Spinal cord (tissue), 10 donors: ENCODE measurements around the gene AOPEP. TPM values are rescaled to one million over a fixed set of nuclear protein-coding genes. Genes with fewer than 3 reads are reported as not detected.

Experiments
- DNase-seq, 6 donors: peaks; one replicate each; pipeline versions ENCODE4 v3.0.0 to v3.0.0-alpha.2; 2013 to 2015; ENCODE audit warnings: low spot score in 6 of 6, low read depth in 4 of 6
- H3K27ac ChIP-seq: one replicate; pipeline ENCODE4 v1.5.1; 2013; ENCODE audit warnings: low read depth, low read length, control low read depth
- H3K27me3 ChIP-seq: one replicate; pipeline ENCODE4 v1.6.1; 2013; ENCODE audit warnings: low read length; ENCODE audit not compliant: control insufficient read depth, insufficient read depth
- H3K36me3 ChIP-seq: one replicate; pipeline ENCODE4 v1.6.1; 2013; ENCODE audit warnings: low read length; ENCODE audit not compliant: control insufficient read depth, insufficient read depth
- H3K4me1 ChIP-seq: one replicate; pipeline ENCODE4 v1.6.1; 2013; ENCODE audit warnings: low read length; ENCODE audit not compliant: control insufficient read depth, insufficient read depth
- H3K4me3 ChIP-seq: one replicate; pipeline ENCODE4 v1.5.1; 2013; ENCODE audit warnings: low read depth, low read length, control low read depth
- H3K9me3 ChIP-seq: one replicate; pipeline ENCODE4 v1.6.1; 2013; ENCODE audit warnings: low read length; ENCODE audit not compliant: control insufficient read depth, insufficient read depth
- WGBS: methylation state at CpG from one replicate; pipeline ENCODE4 v1.1.5; 2013; ENCODE audit warnings: missing lambda C conversion rate; ENCODE audit not compliant: insufficient coverage; 5-methylcytosine and 5-hydroxymethylcytosine counted together
- polyA plus RNA-seq, 2 donors: library from polyadenylated mRNA; unstranded; fragments of 120-200 nt; gene quantifications; one replicate each; pipeline ENCODE4 v1.2.1, GENCODE V29; 2013; ENCODE audit not compliant: insufficient read length in 2 of 2
- total RNA-seq, 2 donors: library from RNA; depleted of rRNA in 1 of 2; stranded (reverse); fragments of 120-200 nt in 1 of 2; fragments of >200 nt in 1 of 2; gene quantifications; one replicate each; pipeline versions ENCODE4 v1.2.3 to v1.2.4, GENCODE V29; 2013 to 2014
- donor health status: healthy.

AOPEP gene
- total and polyA plus RNA-seq, 4 donors, result 42.8 to 77.4 (median 56.3) TPM

DNA sequence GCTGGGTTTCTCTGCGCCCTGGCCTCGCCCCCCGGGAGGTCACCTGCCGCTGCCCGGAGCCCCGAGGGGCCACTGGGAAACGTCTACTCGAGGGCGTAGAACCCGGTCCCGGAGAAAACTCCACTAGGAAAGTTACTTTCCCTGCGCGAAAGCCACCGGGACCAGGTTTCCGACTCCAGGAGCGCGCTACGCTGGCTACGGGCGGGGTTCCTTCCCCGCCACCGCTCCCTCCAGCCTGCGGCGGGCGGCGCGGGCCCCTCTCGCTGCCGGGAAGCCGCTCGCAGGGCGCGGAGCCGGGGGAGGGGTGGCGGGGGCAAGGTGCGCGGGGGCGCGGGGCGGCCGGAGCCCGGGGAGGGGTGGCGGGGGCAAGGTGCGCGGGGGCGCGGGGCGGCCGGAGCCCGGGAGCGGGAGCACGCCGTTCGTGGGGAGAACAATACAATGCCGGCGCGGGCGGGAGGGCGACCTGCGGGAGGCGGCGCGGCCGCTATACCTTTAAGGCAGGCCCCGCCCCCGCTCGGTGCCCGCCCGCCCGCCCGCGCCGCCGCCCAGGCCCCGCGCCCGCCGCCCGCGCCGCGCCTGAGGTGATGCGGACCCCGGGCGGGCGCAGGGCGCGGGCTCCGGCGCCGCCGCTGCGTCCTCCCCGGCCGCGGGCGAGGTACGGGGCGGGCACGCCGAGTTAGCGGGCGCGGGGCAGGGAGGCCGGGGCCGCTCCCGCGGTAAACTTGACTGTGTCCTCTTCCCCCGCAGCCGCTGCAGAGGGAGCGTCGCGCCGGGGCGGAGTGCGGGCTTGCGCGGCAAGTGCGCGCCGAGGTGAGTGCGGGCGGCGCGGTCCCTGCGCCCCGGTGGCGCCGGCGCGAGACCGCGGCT is 278.1 kb downstream of the AOPEP start:
- Histone ChIP-seq H3K36me3 (no peaks in the 10 kb centered on the region), H3K4me3 (peak overlapping the region; percentile 79), H3K27me3 (no peaks in the 10 kb centered on the region), H3K9me3 (no peaks in the 10 kb centered on the region), H3K27ac (peak overlapping the region; percentile 90), H3K4me1 (peaks cover 10% of the 10 kb centered on the region)
- peak in 2 of 6 donors; percentile 66 to 70 for DNase-seq
- under 1% methylated on average over 121 of the region's 133 CpGs for WGBS

DNA sequence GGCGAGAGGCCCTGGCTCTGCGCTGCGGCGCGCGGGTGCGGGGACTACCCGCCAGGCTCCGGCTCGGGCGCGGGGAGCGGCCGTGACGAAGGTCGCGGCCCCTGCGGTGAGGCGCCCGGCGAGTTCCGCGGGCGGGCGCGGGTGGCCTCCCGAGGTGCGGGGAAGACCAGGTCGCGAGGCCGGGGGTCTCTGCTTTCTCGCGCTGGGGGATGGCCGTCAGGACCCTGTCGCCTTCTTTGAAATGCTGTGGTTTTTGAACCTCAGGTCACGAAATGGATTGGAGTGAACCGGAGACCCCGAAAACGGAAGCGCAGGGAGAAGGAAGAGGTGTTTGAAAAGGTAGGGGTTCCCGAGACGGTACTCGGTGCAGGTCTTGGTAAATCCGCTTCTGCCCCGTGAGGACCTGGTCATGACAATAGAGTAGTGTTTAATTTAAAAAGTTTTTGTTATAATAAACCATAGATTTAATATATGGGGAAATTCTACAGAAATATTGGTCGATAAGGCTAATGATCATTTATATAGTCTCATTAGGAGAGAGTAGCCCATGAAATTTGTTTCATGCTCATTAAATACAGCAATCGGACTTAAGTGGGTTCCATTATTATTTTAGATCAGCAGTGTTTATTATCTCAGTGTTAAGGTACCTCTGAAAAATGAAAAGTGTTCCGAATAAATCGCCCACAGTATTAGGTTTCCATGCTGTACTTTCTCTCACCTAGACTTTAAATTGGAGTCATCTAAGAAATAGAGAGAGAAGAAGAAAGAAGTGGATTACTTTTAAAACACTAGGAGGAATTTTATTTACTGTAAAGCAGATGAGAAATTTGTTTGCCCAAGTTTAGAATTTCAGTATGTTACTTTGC is 279.0 kb downstream of the AOPEP start:
- 1% methylated on average over 39 of the region's 49 CpGs for WGBS
- DNase-seq, result peak in 1 of 6 donors; percentile 32
- peak overlapping the region; percentile 75 for H3K27ac ChIP-seq

DNA sequence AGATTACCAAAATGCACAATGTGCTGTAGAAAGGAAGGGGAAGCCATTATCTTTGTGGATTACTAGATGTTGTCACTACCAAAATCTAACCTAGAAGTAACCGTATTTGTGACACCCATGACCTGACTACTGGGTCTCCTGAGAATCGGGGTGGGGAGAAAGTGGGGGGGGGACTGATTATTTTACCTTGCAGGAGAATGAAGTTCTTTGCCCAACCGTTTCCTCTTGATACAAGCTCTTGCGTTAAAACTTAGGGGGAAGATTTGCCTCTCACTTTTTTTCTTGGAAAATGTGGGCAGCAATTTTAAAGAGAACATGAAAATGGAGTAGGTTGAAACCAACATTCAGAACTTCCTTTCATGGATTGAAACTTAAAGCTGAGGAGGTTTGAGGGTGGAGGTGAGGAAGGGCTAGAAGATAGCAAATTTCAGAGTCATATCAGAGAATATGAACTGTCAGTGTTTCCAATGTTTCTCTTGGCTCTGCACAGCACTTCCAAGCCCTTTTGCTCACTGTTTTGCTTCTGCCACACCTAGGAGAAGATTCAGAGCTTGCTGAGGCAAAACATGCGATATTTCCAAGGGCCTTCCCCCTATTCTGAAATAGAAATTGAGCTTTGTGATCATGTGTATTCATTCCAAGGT is 280.8 kb downstream of the AOPEP start:
- peak overlapping the region; percentile 49 for H3K4me3 ChIP-seq
- H3K27me3 ChIP-seq, result no peaks in the 10 kb centered on the region
- H3K9me3 ChIP-seq, result no peaks in the 10 kb centered on the region
- peak overlapping the region; percentile 75 for H3K27ac ChIP-seq
- WGBS, result no CpG with 5 or more reads among the region's 5 CpGs
- H3K4me1 ChIP-seq, result peaks cover 10% of the 10 kb centered on the region
- DNase-seq, result peak in 1 of 6 donors; percentile 44
- H3K36me3 ChIP-seq, result peaks cover 4% of the 10 kb centered on the region

More for the DNA sequence above, 279.0 kb downstream of the AOPEP start:
- Histone ChIP-seq H3K4me1 (peaks cover 10% of the 10 kb centered on the region), H3K27me3 (no peaks in the 10 kb centered on the region), H3K4me3 (peak overlapping the region; percentile 49), H3K9me3 (no peaks in the 10 kb centered on the region), H3K36me3 (no peaks in the 10 kb centered on the region)

DNA sequence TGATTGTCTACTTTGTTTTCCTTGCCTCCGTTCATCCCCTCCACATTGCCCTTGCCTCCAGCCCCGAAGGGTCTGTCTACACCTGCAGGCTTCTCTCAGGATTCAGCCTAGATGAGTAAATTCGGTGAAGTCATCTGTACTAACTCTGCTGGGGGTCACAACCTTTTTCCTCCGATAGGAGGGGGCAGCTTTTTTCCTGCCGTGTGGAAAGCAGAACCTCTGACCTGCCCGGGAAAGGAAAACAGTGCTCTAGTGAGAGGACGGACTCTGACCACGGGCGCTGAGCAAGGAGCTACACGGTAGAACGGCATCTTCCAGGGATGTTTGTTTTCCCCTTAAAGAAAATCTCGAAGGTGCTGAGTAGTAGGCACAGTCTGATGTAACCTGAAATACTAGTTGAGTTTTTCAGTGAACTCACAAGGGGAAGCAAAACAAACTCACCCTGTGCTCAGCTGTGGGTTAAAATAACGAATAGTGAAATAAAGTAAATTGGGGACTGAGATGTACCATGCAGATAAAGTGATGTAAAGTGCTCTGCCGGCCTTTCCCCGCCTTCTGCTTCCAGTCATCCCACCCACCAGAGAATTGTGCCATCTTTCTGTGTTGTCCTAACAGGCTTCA is 281.8 kb downstream of the AOPEP start:
- Histone ChIP-seq H3K4me3 (peak overlapping the region; percentile 29), H3K4me1 (peaks cover 10% of the 10 kb centered on the region)

DNA sequence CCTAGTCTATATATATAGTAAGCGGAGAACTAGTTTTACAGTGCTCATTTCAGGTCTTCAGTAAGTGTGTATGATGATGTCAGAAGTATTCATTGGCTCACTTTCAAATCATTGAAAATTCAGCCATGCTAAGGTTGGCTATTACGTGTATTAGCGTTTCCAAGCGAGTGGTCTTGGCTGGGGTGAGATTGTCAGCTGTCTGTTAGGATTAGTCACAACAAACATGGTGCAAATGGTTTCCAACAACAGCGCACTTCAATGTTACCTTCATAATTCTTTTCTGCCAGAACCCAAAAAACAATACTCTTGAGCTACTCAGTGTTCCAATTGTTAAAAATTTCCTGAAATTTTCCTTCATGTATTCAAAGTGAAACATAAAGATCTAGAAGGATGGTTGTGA is 283.0 kb downstream of the AOPEP start:
- DNase-seq, result no peak
- no peak overlapping the region for H3K4me3 ChIP-seq
- WGBS, result 60% methylated on average over 2 of the region's 5 CpGs
- no peaks in the 10 kb centered on the region for H3K9me3 ChIP-seq
- no peaks in the 10 kb centered on the region for H3K27me3 ChIP-seq
- H3K4me1 ChIP-seq, result peaks cover 4% of the 10 kb centered on the region
- peaks cover 4% of the 10 kb centered on the region for H3K36me3 ChIP-seq
- H3K27ac ChIP-seq, result peak overlapping the region; percentile 26

More for the DNA sequence above, 281.8 kb downstream of the AOPEP start:
- H3K36me3 ChIP-seq, result peaks cover 4% of the 10 kb centered on the region
- H3K9me3 ChIP-seq, result no peaks in the 10 kb centered on the region
- peak overlapping the region; percentile 75 for H3K27ac ChIP-seq
- 54% methylated on average over 11 of the region's 15 CpGs for WGBS
- DNase-seq, result peak in 1 of 6 donors; percentile 27
- H3K27me3 ChIP-seq, result no peaks in the 10 kb centered on the region

DNA sequence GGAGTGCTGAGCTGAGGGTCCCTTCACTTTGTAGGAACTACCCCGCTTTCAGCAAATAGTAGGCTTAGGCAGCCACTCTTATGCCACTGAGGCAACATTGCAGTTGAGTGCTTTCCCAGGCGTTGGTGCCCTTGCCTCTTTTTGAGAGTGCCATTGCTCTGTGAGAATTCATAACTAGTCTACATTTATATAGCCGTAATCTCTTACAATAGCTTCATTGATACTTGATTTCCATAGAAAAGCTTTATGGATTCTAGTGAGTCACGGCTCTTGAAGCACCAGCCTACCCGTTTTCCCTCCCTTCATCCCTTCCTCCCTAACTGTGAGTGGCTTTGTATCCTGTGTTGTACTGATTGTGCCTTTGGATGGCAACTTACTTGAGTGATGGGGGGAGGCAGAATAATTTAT is 283.9 kb downstream of the AOPEP start:
- H3K27ac ChIP-seq, result peak overlapping the region; percentile 65
- 80% methylated on average over 1 of the region's 5 CpGs for WGBS
- no peak overlapping the region for H3K4me3 ChIP-seq
- no peaks in the 10 kb centered on the region for H3K9me3 ChIP-seq
- H3K36me3 ChIP-seq, result peaks cover 4% of the 10 kb centered on the region
- H3K4me1 ChIP-seq, result peaks cover 3% of the 10 kb centered on the region
- no peaks in the 10 kb centered on the region for H3K27me3 ChIP-seq
- peak in 1 of 6 donors; percentile 59 for DNase-seq

DNA sequence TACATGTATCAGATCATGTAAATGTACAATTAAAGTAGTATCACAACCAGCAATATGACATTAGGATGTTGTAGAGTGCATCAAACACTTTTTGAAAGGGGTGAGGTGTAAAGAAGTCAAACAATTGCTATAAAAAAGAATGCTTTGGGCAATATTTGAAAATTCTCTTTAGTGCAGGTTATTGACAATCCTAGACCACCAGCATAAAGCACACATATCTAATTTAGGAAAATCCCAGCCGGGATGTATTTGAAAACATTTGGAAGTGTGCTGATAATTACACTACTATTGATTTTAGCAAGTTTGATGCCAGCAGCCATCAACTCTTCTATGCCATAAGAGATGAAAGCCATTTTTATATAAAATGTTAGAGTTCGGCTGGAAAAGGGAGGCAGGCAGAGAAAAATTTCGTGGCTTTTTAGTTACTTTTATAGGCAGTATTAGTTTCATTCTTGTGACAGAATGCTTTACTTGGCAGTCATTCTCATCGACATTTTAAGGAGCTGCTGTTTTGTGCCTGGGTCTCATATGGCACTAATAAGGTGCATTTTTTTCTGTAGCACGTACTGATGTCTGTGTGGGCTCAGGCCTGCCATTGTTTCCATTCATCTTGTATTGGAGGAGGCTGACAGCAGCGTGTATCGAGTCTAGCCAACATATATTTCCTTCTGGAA is 285.7 kb downstream of the AOPEP start:
- Histone ChIP-seq H3K36me3 (peaks cover 10% of the 10 kb centered on the region), H3K27ac (peak overlapping the region; percentile 65), H3K9me3 (no peaks in the 10 kb centered on the region), H3K4me1 (no peaks in the 10 kb centered on the region), H3K4me3 (no peak overlapping the region), H3K27me3 (no peaks in the 10 kb centered on the region)
- DNase-seq, result no peak
- WGBS, result 40% methylated on average over 1 of the region's 7 CpGs

DNA sequence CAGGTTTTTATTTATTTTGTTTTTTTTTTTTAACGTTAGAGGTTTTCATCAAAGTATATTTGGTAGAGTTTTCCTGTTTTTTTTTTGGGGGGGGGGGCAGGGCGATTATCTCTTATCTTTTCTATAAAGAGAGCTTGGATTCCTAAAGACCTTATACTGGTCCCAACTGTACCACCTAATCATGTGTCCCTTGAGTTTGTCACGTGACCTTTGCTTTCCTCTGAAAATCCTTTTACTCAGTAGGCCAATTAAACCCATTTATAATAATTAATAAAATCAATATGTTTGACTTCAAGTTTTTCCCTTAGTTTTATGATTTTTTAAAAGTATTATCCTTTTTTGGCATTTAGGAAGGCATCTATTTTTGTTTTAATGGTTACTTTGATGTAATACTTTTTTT is 286.4 kb downstream of the AOPEP start:
- Histone ChIP-seq H3K27me3 (no peaks in the 10 kb centered on the region), H3K4me3 (no peak overlapping the region), H3K9me3 (no peaks in the 10 kb centered on the region), H3K36me3 (peaks cover 10% of the 10 kb centered on the region), H3K4me1 (no peaks in the 10 kb centered on the region), H3K27ac (no peak overlapping the region)
- no peak for DNase-seq
- WGBS, result no CpG with 5 or more reads among the region's 3 CpGs
